Ecto neural progenitor cell (in vitro differentiated cells): ENCODE measurements around the gene CHRM5.
"Not testable (repeated sequence)": the region's sequence is repeated elsewhere in the genome, so short reads cannot be mapped to it uniquely, and the experiment has no call there.

Experiments used
- DNase-seq: peaks from one replicate; pipeline ENCODE4 v3.0.0-alpha.2; 2018; ENCODE audit warnings: low spot score

CHRM5 gene

DNA sequence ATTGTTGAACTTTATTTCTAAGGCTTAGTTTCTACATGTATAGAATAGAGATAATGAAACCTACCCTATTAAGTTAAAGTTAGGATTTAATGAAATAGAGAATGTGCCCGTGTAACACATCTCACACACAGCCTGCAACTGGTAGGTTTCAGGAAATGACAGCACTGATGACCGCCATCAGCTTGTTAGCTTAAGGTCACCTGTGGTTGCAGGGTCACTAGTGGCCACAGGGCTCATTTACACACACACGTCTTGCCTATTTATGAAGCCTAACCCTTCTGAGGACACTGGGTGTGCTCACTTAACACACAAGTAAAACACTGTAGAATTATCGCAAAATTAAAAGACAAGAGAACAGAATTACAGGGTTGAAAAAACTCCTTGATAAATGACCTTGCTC, 20.1 kb downstream of the CHRM5 start:
- DNase-seq = no peak

DNA sequence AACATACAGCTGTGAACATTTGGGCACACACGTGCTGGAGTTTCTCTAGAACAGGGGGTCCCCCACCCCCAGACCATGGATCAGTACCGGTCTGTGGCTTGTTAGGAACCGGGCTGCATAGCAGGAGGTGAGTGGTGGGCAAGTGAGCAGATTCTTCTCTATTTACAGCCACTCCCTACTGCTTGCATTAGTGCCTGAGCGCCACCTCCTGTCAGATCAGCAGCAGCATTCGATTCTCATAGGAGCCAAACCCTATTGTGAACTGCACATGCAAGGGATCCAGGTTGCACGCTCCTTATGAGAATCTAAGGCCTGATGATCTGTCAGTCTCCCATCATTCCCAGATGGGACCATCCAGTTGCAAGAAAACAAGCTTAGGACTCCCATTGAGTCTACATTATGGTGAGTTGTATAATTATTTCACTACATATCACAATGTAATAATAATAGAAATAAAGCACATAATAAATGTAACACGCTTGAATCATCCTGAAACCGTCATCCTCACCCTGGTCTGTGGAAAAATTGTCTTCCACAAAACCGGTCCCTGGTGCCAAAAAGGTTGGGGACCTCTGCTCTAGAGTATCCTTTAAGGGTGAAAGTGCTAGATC, 25.8 kb downstream of the CHRM5 start:
- DNase-seq = peak; percentile 53

DNA sequence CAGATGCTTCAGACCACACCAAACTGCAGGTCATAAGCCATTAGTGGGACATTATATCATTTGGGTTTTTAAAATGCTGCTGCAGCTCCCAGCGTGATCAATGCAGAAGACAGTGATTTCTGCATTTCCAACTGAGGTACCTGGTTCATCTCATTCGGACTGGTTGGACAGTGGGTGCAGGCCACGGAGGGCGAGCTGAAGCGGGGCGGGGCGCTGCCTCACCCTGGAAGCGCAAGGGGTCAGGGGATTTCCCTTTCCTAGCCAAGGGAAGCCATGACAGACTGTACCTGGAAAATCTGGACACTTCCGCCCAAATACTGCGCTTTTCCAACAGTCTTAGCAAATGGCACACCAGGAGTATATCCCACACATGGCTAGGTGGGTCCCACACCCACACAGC, 27.4 kb downstream of the CHRM5 start:
- not testable (repeated sequence) for DNase-seq

GRCh38 chr15:34001536-34001935, 33.2 kb downstream of the CHRM5 start:
- no peak for DNase-seq

DNA sequence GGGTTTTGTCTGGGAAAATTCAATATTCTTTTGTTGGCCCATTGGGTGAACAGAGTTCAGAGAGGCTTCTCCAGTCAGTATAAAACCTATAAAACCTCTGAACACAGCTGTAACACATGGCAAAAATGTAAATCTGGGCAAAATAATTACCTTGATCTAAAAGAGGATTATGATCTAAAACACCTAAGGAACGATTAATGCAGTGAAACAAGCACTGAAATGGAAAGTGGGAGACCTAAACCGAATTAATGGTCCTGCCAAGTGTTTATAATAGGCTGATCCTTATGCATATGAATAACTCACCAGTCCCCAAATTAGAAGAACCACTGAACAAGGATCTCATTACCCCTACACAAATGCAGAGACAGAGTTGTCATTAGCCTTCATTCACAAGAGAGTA, 38.1 kb downstream of the CHRM5 start:
- no peak for DNase-seq

GRCh38 chr15:34009656-34010055, 41.4 kb downstream of the CHRM5 start:
- no peak for DNase-seq

- DNase-seq = no peak
Observed at GRCh38 chr15:34010921-34011320, 42.6 kb downstream of the CHRM5 start.

DNA sequence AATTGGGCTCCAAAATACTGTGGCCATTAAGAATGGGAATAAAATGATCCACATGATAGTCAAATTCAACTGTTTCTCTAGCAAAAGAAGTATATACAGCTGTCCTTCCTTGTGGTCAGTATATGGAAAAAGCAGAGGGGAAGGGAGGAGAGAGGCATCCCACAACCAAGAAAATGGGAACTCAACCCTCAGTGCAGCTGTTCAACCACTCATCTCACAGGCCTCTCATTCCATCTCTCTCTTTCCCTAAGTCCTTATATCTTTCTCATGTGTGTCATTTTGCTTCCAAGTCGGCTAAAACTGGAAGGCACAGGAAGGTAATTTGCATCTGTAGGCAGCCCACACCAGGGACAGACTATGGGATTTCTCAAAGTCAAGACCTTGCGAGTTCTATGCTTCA, 43.2 kb downstream of the CHRM5 start:
- no peak for DNase-seq

DNA sequence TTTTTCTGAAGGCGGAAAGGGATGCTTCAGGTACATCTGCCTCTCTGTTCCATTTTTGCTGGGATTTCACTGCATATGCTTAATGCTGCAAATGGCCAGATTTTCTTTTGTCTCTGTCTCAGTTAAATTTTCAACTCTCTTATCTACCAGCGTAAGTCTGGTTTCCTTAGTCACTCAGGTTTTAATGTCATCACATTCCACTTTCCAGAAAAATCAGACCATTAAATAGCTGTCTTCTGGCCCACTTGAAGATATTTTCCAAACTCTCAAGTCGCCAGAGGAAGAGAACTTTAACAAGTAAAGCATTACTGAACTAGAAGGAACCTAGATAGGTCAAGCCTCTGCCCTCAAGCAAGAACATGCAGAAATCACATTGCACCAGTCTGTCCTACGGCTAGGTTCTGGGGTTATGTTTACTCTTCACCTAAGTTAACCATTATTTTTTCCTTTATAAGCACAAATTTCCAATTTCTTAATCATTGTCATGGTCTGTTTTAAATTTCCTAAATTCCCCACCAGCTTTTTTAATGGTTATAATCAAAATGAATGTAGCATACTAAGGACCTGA, 44.2 kb downstream of the CHRM5 start:
- DNase-seq = no peak

DNA sequence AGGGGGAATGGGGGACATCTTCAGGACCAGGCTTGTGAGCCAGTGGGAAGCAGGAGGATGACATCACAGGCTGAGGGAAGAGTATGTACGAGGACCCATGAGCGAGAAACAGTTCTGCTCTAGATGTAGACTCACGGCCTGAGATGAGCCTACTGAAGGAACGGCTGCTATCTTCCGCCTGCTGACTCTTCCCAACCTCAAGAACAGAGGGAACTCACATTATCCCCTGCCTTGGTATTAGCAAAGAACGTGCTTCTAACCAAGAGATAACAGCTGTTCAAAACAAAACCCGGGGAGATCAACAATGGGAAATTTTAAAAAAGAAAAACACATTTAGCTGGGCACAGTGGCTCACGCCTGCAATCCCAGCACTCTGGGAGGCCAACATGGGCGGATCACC, 45.4 kb downstream of the CHRM5 start:
- DNase-seq = no peak

DNA sequence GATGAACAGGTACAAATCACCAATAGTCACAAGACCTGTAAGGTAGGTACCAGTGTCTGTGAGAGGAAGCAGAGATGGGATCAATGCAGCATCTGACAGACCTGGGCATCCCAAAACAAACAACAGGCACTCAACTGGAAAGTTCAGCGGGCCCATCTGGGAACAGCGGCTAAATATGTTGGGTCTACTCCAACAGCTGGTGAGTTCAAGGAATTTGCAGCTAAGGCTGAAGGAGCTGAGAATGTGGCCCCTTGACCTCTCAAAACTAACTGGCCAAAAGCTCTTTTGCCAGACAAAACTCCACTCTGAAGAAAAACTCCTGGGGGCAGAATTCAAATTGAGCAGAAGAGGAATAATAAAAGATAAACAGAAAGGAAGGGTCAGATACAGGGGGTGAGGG, 46.3 kb downstream of the CHRM5 start:
- no peak for DNase-seq

DNA sequence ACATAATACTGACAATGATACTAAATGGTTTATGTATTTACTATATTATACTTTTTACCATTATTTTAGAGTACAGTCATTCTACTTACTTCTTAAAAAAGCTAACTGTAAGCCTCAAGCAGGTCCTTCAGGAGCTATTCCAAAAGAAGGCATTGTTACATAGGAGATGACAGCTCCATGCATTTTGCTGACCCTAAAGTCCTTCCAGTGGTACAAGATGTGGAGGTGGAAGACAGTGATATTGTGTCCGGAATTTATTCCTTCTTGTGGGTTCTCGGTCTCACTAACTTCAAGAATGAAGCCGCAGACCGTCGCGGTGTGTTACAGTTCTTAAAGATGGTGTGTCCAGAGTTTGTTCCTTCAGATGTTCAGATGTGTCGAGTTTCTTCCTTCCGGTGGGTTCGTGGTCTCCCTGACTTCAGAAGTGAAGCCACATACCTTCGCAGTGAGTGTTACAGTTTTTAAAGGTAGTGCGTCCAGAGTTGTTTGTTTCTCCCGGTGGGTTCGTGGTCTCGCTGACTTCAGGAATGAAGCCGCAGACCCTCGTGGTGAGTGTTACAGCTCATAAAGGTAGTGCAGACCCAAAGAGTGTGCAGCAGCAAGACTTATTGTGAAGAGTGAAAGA, 49.8 kb downstream of the CHRM5 start:
- no peak for DNase-seq

- not testable (repeated sequence) for DNase-seq
Observed at GRCh38 chr15:34018738-34019137, 50.4 kb downstream of the CHRM5 start.

DNA sequence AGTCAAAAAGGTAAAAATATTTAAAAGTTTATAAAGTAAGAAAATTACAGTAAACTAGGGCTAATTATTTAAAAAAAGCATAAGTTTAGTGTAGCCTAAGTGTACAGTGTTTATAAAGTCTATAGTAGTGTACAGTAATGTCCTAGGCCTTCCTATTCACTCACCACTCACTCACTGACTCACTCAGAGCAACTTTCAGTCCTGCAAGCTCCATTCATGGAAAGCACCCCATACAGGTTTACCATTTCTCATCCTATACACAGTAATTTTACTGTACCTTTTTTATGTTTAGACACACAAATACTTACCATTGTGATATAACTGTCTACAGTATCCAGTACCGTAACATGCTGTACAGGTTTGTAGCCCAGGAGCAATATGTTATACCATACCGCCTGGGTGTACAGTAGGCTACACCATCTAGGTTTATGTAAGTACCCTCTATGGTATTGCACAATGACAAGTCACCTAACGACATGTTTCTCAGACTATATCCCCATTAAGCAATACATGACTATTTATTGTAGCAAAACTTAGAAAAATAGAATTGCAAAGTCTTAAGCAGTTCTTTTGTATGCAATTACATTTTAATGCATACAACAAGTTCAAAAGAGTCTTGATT, 51.2 kb downstream of the CHRM5 start:
- no peak for DNase-seq

DNA sequence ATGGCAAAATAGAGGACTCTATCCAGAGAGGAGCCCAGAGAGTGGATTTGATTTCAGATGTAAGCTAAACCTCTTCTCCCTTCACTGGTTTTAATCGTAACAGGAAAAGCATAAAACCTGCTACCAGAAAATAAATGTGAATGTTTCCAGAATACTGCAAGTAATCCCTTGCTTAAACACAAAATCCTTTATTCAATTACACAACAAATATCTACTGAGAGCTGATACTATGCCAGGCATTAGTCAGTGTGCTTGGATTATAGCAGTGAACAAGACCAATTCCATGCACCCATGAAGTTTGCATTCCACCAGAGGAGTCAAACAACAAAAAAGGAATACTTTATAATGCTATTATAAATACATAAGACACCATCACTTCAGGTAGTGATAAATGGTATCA, 55.6 kb downstream of the CHRM5 start:
- no peak for DNase-seq

DNA sequence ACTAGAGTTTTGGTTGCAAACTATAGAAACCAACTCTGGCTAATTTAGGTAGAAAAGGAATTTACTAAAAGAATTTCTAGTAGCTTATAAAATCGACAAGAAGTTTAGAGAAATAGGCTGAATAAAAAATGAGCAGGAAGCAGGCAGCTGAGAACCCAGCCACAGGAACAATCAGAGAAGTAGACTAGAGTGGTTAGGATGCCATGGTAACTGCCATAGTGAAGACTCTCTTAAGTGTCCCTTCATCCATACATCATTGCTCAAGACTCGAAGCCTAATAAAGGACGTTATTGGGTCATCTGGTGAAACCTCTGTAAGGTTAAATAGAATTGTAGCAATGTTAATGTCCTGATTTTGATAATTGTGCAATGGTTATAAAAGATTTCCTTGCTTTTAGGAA, 57.0 kb downstream of the CHRM5 start:
- DNase-seq = no peak

- DNase-seq = no peak
Observed at GRCh38 chr15:34027606-34028005, 59.3 kb downstream of the CHRM5 start.

- DNase-seq = no peak
Observed at GRCh38 chr15:34031987-34032760, 63.9 kb downstream of the CHRM5 start.

- DNase-seq = peak; percentile 87
Observed at GRCh38 chr15:34038023-34038870, 70.0 kb downstream of the CHRM5 start.

GRCh38 chr15:34038871-34039789, 70.8 kb downstream of the CHRM5 start, which contains the start of gene AVEN:
Gene AVEN (minus strand): TSS chr15:34039204. CDS start chr15:34039046, 158 bp downstream.
- DNase-seq = peak; percentile 77

GRCh38 chr15:34039790-34040113, 71.5 kb downstream of the CHRM5 start:
- no peak for DNase-seq
